PC-9 (cell line): Measurements from ENCODE around the gene SLC7A9. TPM values are rescaled to one million over a fixed set of nuclear protein-coding genes. Genes with fewer than 3 reads are reported as not detected.

Experiments used
- BruUV-seq: library from RNA; stranded (reverse); fragments of 400-500 nt; replicated peaks from 2 replicates; lab custom pipeline; 2021; lab: Mats Ljungman, UMichigan
- CTCF ChIA-PET: fragments of 300-600 bp; sonication (Branson Sonifier 250); formaldehyde crosslinking; loops from one replicate; lab custom pipeline; 2022; ENCODE audit warnings: antibody characterized with exemption; lab: Charles Lee
- POLR2A ChIA-PET: fragments of 300-600 bp; sonication (Branson Sonifier 250); formaldehyde crosslinking; loops from one replicate; lab custom pipeline; 2022; ENCODE audit warnings: antibody characterized with exemption; ENCODE audit not compliant: unreplicated experiment; lab: Charles Lee
- DNase-seq, 2 experiments: peaks; one replicate each; pipeline versions ENCODE4 v3.0.0 to v3.0.0-alpha.2; 2015 to 2022; ENCODE audit warnings: mixed read lengths in 1 of 2
- H2AFZ ChIP-seq: fragments of 200-600 bp; sonication (generic); 2 replicates; pipeline ENCODE4 v1.8.1; 2017; ENCODE audit warnings: antibody characterized with exemption
- H3F3A ChIP-seq: fragments of 200-600 bp; sonication (generic); 2 replicates; pipeline ENCODE4 v1.8.1; 2017; ENCODE audit warnings: antibody characterized with exemption, mild to moderate bottlenecking, low read depth; ENCODE audit not compliant: insufficient read depth
- H3K27ac ChIP-seq: fragments of 200-600 bp; sonication (generic); 2 replicates; pipeline ENCODE4 v1.6.1; 2016; ENCODE audit warnings: mixed run types
- H3K27me3 ChIP-seq: fragments of 200-600 bp; sonication (generic); 2 replicates; pipeline ENCODE4 v1.6.1; 2016; ENCODE audit warnings: low read depth, mixed run types; ENCODE audit not compliant: insufficient read depth
- H3K36me3 ChIP-seq: fragments of 200-600 bp; sonication (generic); 2 replicates; pipeline ENCODE4 v1.6.1; 2016; ENCODE audit warnings: low read depth, mixed run types
- H3K4me1 ChIP-seq: fragments of 200-600 bp; sonication (generic); replicated peaks from 2 replicates; pipeline ENCODE4 v1.6.1; 2016; ENCODE audit warnings: mixed run types; ENCODE audit not compliant: insufficient read depth
- H3K4me2 ChIP-seq: fragments of 200-600 bp; sonication (generic); 2 replicates; pipeline ENCODE4 v1.6.1; 2017; ENCODE audit warnings: mixed run types
- H3K4me3 ChIP-seq: fragments of 200-600 bp; sonication (generic); 2 replicates; pipeline ENCODE4 v1.6.1; 2016; ENCODE audit warnings: mixed run types
- H3K79me2 ChIP-seq: fragments of 200-600 bp; sonication (generic); 2 replicates; pipeline ENCODE4 v1.6.1; 2017; ENCODE audit warnings: low read depth, mixed run types
- H3K9me2 ChIP-seq: fragments of 200-600 bp; sonication (generic); 2 replicates; pipeline ENCODE4 v1.8.1; 2017; ENCODE audit warnings: mild to moderate bottlenecking; ENCODE audit not compliant: insufficient read depth
- H3K9me3 ChIP-seq: fragments of 200-600 bp; sonication (generic); 2 replicates; pipeline ENCODE4 v1.8.1; 2016; ENCODE audit warnings: low read depth; ENCODE audit not compliant: insufficient read depth
- H4K20me1 ChIP-seq: fragments of 200-600 bp; sonication (generic); 2 replicates; pipeline ENCODE4 v1.8.1; 2017; ENCODE audit not compliant: insufficient read depth
- CTCF ChIP-seq: fragments of 200-600 bp; sonication (generic); conservative IDR thresholded peaks from 2 replicates; pipeline ENCODE4 v1.6.1; 2017; ENCODE audit warnings: mixed run types, antibody characterized with exemption, mild to moderate bottlenecking, moderate library complexity
- EZH2 ChIP-seq: fragments of 200-600 bp; sonication (generic); IDR thresholded peaks from 2 replicates; pipeline ENCODE4 v1.8.0; 2017; ENCODE audit warnings: antibody characterized with exemption, low read depth
- intact Hi-C: fragments of 100-400 bp; cut with micrococcal nuclease; formaldehyde crosslinking; loops from one replicate; pipeline ENCODE4 v1.10.0; 2022; ENCODE audit not compliant: unreplicated experiment
- total RNA-seq: library from RNA; stranded (reverse); gene quantifications from 2 replicates; pipeline ENCODE4 v1.2.3, GENCODE V29; 2021

Gene SLC7A9
- total RNA-seq, 1 experiment from 2014 or later: 0.33 TPM

DNA sequence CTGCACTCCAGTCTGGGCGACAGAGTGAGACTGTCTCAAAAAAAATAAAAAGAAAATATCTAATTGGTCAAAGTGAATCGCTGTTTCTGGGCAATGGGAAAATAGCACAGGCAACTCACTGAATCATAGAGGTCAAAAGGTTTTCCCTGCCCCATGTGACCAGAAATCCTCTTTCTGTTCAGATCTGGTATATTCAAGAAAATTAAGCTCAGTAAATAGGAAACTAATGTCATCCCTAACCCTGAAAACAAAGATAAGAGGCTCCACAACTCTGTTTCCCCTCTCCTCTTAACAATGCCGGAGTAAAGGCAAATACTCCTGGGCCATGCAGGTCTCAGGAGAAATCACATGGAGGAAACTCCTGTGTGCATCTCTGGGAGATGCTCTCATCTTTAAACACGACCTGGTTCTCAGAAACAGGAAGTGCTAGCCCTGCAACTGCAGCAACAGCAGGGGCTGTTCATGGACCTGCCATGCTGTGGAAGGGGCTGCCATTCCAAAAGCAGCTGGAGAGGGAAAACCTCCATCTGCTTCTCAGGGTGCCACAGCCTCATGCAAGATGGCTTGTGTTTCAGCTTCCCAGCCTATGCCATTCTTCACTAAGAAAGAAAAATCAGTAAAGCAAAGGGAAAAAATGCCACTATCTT lies 47.5 kb upstream of the SLC7A9 start:
- ChIA-PET CTCF (no interaction called here), POLR2A (no interaction called here)
- TF ChIP-seq CTCF: no peak
- no peak for TF ChIP-seq EZH2

DNA sequence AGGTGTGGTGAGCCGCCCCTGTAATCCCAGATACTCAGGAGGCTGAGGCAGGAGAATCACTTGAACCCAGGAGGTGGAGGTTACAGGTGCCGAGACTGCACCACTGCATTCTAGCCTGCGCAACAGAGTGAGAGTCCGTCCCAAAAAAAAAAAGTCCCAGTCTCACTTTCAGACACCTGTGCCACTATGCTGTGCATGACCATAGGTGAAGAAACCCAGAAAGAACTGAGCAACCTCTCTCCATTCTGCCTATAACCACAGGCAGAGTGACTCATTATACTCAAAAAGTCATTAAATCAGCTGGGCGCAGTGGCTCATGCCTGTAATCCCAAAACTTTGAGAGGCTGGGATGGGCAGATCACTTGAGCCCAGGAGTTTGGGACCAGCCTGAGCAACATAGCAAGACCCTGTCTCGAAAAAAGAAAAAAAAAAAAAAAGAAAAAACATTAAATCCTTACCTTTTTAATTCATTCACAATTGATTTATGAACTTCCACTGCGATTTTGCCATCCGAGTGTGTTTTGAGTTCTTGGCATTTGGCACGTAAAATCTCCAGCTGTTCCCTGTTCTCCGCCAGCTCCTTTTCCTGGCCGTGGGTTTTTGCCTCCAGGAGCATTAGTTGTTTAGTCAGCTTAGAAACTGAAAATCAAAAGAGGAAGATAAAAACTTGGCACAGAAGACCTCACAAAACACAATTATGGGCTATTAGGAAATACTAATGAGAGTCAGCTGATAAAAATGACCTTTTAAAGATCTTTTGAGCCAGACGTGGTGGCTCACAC lies 45.5 kb upstream of the SLC7A9 start:
- TF ChIP-seq CTCF: no peak
- no peak for TF ChIP-seq EZH2
- Histone ChIP-seq H3K4me3 (no peak overlapping the region), H4K20me1 (no peaks in the 10 kb centered on the region), H3K4me1 (no peaks in the 10 kb centered on the region), H3K9me3 (no peaks in the 10 kb centered on the region), H3K27ac (no peak overlapping the region), H3K27me3 (no peaks in the 10 kb centered on the region), H2AFZ (no peak overlapping the region), H3F3A (no peaks in the 10 kb centered on the region), H3K4me2 (no peak overlapping the region), H3K79me2 (no peaks in the 10 kb centered on the region), H3K9me2 (no peaks in the 10 kb centered on the region), H3K36me3 (no peaks in the 10 kb centered on the region; the same call in 1 of the 2 replicates)
- ChIA-PET CTCF (no interaction called here), POLR2A (no interaction called here)
- intact Hi-C loops: no loop called here
- no TSS peak for BruUV-seq
- DNase-seq: no peak

More for the DNA sequence above, 47.5 kb upstream of the SLC7A9 start:
- H4K20me1 ChIP-seq: no peaks in the 10 kb centered on the region
- no peaks in the 10 kb centered on the region; the same call in 1 of the 2 replicates for H3K36me3 ChIP-seq
- H3K9me2 ChIP-seq: no peaks in the 10 kb centered on the region
- no peak overlapping the region for H2AFZ ChIP-seq
- H3K4me3 ChIP-seq: no peak overlapping the region
- intact Hi-C loops: no loop called here
- no TSS peak for BruUV-seq
- H3K4me2 ChIP-seq: no peak overlapping the region
- no peaks in the 10 kb centered on the region for H3K9me3 ChIP-seq
- no peaks in the 10 kb centered on the region for H3K4me1 ChIP-seq
- no peak overlapping the region for H3K27ac ChIP-seq
- no peaks in the 10 kb centered on the region for H3F3A ChIP-seq
- no peaks in the 10 kb centered on the region for H3K79me2 ChIP-seq
- DNase-seq: no peak
- H3K27me3 ChIP-seq: no peaks in the 10 kb centered on the region

- ChIA-PET POLR2A (no interaction called here), CTCF (no interaction called here)
- Histone ChIP-seq H3K79me2 (no peaks in the 10 kb centered on the region), H3K36me3 (no peaks in the 10 kb centered on the region; the same call in 1 of the 2 replicates), H3K9me2 (no peaks in the 10 kb centered on the region), H3K4me2 (no peak overlapping the region), H3K4me3 (no peak overlapping the region), H2AFZ (no peak overlapping the region), H3K27ac (no peak overlapping the region), H3K9me3 (no peaks in the 10 kb centered on the region), H3K27me3 (no peaks in the 10 kb centered on the region), H4K20me1 (no peaks in the 10 kb centered on the region), H3F3A (no peaks in the 10 kb centered on the region), H3K4me1 (no peaks in the 10 kb centered on the region)
- no peak for TF ChIP-seq EZH2
- TF ChIP-seq CTCF: no peak
- DNase-seq: no peak
- no TSS peak for BruUV-seq
- intact Hi-C loops: no loop called here
Measured at GRCh38 chr19:32911467-32911866, 41.9 kb upstream of the SLC7A9 start.
